Measurements from ENCODE around the gene CGGBP1.

Gene CGGBP1

GRCh38 chr3:88082854-88083253 is 24.0 kb upstream of the CGGBP1 start:
- Histone ChIP-seq H3K9me2 (replicated peaks; ENCODE audit: control insufficient read depth, low read length) (no peaks in the 10 kb centered on the region), H3K27me3 (ENCODE audit: control insufficient read depth, low read length) (no peaks in the 10 kb centered on the region), H3K9me3 (ENCODE audit: control insufficient read depth, insufficient read depth, low read length) (no peaks in the 10 kb centered on the region), H3F3A (ENCODE audit: control insufficient read depth, insufficient read depth) (no peaks in the 10 kb centered on the region), H3K4me1 (ENCODE audit: control insufficient read depth, low read length) (no peaks in the 10 kb centered on the region), H3K27ac (ENCODE audit: low read depth, low read length) (no peak overlapping the region), H3K4me2 (ENCODE audit: low read length) (no peak overlapping the region), H3K36me3 (ENCODE audit: control insufficient read depth, low read length) (peaks cover 21% of the 10 kb centered on the region), H3K4me3 (ENCODE audit: low read length) (no peak overlapping the region), H4K20me1 (ENCODE audit: control insufficient read depth, insufficient read depth, low read depth, low read length) (no peaks in the 10 kb centered on the region), H3K79me2 (ENCODE audit: control insufficient read depth, low read length) (peaks cover 71% of the 10 kb centered on the region)
- TF ChIP-seq CTCF (IDR thresholded peaks at IDR 0.05; ENCODE audit: low read depth, low read length, poor library complexity, severe bottlenecking) (no peak), EZH2phosphoT487 (IDR thresholded peaks at IDR 0.05; ENCODE audit: borderline replicate concordance, low read length) (no peak)

GRCh38 chr3:88078932-88079331 is 20.1 kb upstream of the CGGBP1 start:
- no peaks in the 10 kb centered on the region for H3K9me3 ChIP-seq (ENCODE audit: control insufficient read depth, insufficient read depth, low read length)
- no peak overlapping the region for H3K4me3 ChIP-seq (ENCODE audit: low read length)
- H3K4me1 ChIP-seq (ENCODE audit: control insufficient read depth, low read length), result no peaks in the 10 kb centered on the region
- H3K36me3 ChIP-seq (ENCODE audit: control insufficient read depth, low read length), result peaks cover 3% of the 10 kb centered on the region; the same call in 1 of the 2 replicates
- TF ChIP-seq CTCF (IDR thresholded peaks at IDR 0.05; ENCODE audit: low read depth, low read length, poor library complexity, severe bottlenecking) (no peak), EZH2phosphoT487 (IDR thresholded peaks at IDR 0.05; ENCODE audit: borderline replicate concordance, low read length) (no peak)
- no peaks in the 10 kb centered on the region for H3K27me3 ChIP-seq (ENCODE audit: control insufficient read depth, low read length)
- no peaks in the 10 kb centered on the region for H4K20me1 ChIP-seq (ENCODE audit: control insufficient read depth, insufficient read depth, low read depth, low read length)
- H3K27ac ChIP-seq (ENCODE audit: low read depth, low read length), result no peak overlapping the region
- H3K9me2 ChIP-seq (replicated peaks; ENCODE audit: control insufficient read depth, low read length), result no peaks in the 10 kb centered on the region
- no peaks in the 10 kb centered on the region for H3F3A ChIP-seq (ENCODE audit: control insufficient read depth, insufficient read depth)
- H3K4me2 ChIP-seq (ENCODE audit: low read length), result no peak overlapping the region
- peaks cover 91% of the 10 kb centered on the region for H3K79me2 ChIP-seq (ENCODE audit: control insufficient read depth, low read length)

GRCh38 chr3:88076712-88077111 is 17.9 kb upstream of the CGGBP1 start:
- H3K36me3 ChIP-seq (ENCODE audit: control insufficient read depth, low read length), result peaks cover 4% of the 10 kb centered on the region; the same call in 1 of the 2 replicates
- H3K4me3 ChIP-seq (ENCODE audit: low read length), result no peak overlapping the region
- H3K9me3 ChIP-seq (ENCODE audit: control insufficient read depth, insufficient read depth, low read length), result peaks cover 5% of the 10 kb centered on the region; the same call in 1 of the 2 replicates
- H3F3A ChIP-seq (ENCODE audit: control insufficient read depth, insufficient read depth), result no peaks in the 10 kb centered on the region
- H3K27ac ChIP-seq (ENCODE audit: low read depth, low read length), result no peak overlapping the region
- no peak overlapping the region for H3K4me2 ChIP-seq (ENCODE audit: low read length)
- no peaks in the 10 kb centered on the region for H3K4me1 ChIP-seq (ENCODE audit: control insufficient read depth, low read length)
- no peaks in the 10 kb centered on the region for H3K9me2 ChIP-seq (replicated peaks; ENCODE audit: control insufficient read depth, low read length)
- peaks cover 92% of the 10 kb centered on the region for H3K79me2 ChIP-seq (ENCODE audit: control insufficient read depth, low read length)
- H4K20me1 ChIP-seq (ENCODE audit: control insufficient read depth, insufficient read depth, low read depth, low read length), result no peaks in the 10 kb centered on the region
- H3K27me3 ChIP-seq (ENCODE audit: control insufficient read depth, low read length), result no peaks in the 10 kb centered on the region
- TF ChIP-seq EZH2phosphoT487 (IDR thresholded peaks at IDR 0.05; ENCODE audit: borderline replicate concordance, low read length), result no peak
- TF ChIP-seq CTCF (IDR thresholded peaks at IDR 0.05; ENCODE audit: low read depth, low read length, poor library complexity, severe bottlenecking), result no peak
